ENCODE measurements around the gene SBF2. TPM values are rescaled to one million over a fixed set of nuclear protein-coding genes. Genes with fewer than 3 reads are reported as not detected.

The SBF2 gene
- total and polyA plus RNA-seq, 2 of the 13 experiments (the other 11 are each of a cell fraction or from before 2014, with no cell fraction given), result 24.0 to 45.8 TPM

- no peak for TF ChIP-seq MBNL3 (CRISPR knock-in tag; conservative IDR thresholded peaks at IDR 0.05)
- no peak for TF ChIP-seq ARNTL (CRISPR knock-in tag; IDR thresholded peaks at IDR 0.05)
- TF ChIP-seq, protein P1, sequence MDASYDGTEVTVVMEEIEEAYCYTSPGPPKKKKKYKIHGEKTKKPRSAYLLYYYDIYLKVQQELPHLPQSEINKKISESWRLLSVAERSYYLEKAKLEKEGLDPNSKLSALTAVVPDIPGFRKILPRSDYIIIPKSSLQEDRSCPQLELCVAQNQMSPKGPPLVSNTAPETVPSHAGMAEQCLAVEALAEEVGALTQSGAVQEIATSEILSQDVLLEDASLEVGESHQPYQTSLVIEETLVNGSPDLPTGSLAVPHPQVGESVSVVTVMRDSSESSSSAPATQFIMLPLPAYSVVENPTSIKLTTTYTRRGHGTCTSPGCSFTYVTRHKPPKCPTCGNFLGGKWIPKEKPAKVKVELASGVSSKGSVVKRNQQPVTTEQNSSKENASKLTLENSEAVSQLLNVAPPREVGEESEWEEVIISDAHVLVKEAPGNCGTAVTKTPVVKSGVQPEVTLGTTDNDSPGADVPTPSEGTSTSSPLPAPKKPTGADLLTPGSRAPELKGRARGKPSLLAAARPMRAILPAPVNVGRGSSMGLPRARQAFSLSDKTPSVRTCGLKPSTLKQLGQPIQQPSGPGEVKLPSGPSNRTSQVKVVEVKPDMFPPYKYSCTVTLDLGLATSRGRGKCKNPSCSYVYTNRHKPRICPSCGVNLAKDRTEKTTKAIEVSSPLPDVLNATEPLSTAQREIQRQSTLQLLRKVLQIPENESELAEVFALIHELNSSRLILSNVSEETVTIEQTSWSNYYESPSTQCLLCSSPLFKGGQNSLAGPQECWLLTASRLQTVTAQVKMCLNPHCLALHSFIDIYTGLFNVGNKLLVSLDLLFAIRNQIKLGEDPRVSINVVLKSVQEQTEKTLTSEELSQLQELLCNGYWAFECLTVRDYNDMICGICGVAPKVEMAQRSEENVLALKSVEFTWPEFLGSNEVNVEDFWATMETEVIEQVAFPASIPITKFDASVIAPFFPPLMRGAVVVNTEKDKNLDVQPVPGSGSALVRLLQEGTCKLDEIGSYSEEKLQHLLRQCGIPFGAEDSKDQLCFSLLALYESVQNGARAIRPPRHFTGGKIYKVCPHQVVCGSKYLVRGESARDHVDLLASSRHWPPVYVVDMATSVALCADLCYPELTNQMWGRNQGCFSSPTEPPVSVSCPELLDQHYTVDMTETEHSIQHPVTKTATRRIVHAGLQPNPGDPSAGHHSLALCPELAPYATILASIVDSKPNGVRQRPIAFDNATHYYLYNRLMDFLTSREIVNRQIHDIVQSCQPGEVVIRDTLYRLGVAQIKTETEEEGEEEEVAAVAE (CRISPR knock-in tag; IDR thresholded peaks at IDR 0.05; ENCODE audit: borderline replicate concordance), result 0 out of 2 replicates have a peak, but pooled peaks have one; percentile 33
- no peak for TF ChIP-seq ZNF761 (CRISPR knock-in tag; conservative IDR thresholded peaks at IDR 0.05)
- TF ChIP-seq ZNF296 (CRISPR knock-in tag; conservative IDR thresholded peaks at IDR 0.05), result no peak; the same call in 1 of the 2 replicates
- TF ChIP-seq ZNF563 (CRISPR knock-in tag; IDR thresholded peaks at IDR 0.05), result peak; percentile 56; the same call in 1 of the 2 replicates
- no peak for TF ChIP-seq CBX2 (IDR thresholded peaks at IDR 0.05; ENCODE audit: low read depth, low read length)
- no peak for TF ChIP-seq CBX2 (CRISPR knock-in tag; IDR thresholded peaks at IDR 0.05; ENCODE audit: low read depth)
- peak; percentile 92 for TF ChIP-seq CTCF (CRISPR knock-in tag; IDR thresholded peaks at IDR 0.05)
- TF ChIP-seq IKZF5 (CRISPR knock-in tag; IDR thresholded peaks at IDR 0.05), result peak; percentile 24; the same call in 1 of the 2 replicates
- TF ChIP-seq THYN1 (CRISPR knock-in tag; IDR thresholded peaks at IDR 0.05; ENCODE audit: borderline replicate concordance, low read depth), result no peak
- TF ChIP-seq, protein P2, sequence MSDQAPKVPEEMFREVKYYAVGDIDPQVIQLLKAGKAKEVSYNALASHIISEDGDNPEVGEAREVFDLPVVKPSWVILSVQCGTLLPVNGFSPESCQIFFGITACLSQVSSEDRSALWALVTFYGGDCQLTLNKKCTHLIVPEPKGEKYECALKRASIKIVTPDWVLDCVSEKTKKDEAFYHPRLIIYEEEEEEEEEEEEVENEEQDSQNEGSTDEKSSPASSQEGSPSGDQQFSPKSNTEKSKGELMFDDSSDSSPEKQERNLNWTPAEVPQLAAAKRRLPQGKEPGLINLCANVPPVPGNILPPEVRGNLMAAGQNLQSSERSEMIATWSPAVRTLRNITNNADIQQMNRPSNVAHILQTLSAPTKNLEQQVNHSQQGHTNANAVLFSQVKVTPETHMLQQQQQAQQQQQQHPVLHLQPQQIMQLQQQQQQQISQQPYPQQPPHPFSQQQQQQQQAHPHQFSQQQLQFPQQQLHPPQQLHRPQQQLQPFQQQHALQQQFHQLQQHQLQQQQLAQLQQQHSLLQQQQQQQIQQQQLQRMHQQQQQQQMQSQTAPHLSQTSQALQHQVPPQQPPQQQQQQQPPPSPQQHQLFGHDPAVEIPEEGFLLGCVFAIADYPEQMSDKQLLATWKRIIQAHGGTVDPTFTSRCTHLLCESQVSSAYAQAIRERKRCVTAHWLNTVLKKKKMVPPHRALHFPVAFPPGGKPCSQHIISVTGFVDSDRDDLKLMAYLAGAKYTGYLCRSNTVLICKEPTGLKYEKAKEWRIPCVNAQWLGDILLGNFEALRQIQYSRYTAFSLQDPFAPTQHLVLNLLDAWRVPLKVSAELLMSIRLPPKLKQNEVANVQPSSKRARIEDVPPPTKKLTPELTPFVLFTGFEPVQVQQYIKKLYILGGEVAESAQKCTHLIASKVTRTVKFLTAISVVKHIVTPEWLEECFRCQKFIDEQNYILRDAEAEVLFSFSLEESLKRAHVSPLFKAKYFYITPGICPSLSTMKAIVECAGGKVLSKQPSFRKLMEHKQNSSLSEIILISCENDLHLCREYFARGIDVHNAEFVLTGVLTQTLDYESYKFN (CRISPR knock-in tag; conservative IDR thresholded peaks at IDR 0.05), result peak; percentile 39; the same call in 1 of the 2 replicates
- peak; percentile 53; the same call in 1 of the 2 replicates for TF ChIP-seq SALL1 (CRISPR knock-in tag; IDR thresholded peaks at IDR 0.05)
- no peak; the same call in 1 of the 2 replicates for TF ChIP-seq ARID2 (CRISPR knock-in tag; IDR thresholded peaks at IDR 0.05; ENCODE audit: borderline replicate concordance)
- TF ChIP-seq CREM (IDR thresholded peaks at IDR 0.05), result no peak
- no peak for TF ChIP-seq CREM (CRISPR knock-in tag; IDR thresholded peaks at IDR 0.05)
- TF ChIP-seq MTF2 (CRISPR knock-in tag; IDR thresholded peaks at IDR 0.05; ENCODE audit: borderline replicate concordance), result no peak
These were observed 13.6 kb upstream of the SBF2 start (continued) for GRCh38 chr11:10307400-10308200.
